ENCODE results near the gene ATRIP.

DNA sequence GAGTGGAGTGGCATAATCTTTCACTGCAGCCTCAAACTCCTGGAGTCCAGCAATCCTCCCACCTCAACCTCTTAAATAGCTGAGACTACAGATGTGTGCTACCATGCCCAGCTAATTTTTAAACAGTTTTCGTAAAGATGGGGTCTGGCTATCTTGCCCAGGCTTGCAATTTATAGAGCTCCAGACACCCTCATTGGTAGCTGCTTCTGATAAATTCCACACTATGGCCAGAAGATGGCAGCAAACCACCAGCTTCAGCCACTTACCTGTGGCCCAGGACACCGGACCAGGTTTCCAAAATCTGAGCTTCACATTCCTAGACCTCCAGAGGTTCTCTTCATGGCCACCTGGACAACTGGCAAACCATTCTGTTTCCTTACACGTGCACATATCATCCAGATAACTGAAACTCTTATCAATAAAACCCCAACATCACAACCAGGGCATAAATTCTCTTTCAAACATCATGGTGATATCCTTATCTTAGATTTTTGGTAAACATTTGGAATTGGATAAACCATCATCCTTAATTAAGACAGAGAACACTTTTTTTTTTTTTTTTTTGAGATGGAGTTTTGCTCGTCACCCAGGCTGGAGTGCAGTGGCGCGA lies 45.6 kb upstream of the ATRIP start:
- TF ChIP-seq EZH2phosphoT487 (IDR thresholded peaks at IDR 0.05; ENCODE audit: low read length), result no peak
- TF ChIP-seq, protein P1, sequence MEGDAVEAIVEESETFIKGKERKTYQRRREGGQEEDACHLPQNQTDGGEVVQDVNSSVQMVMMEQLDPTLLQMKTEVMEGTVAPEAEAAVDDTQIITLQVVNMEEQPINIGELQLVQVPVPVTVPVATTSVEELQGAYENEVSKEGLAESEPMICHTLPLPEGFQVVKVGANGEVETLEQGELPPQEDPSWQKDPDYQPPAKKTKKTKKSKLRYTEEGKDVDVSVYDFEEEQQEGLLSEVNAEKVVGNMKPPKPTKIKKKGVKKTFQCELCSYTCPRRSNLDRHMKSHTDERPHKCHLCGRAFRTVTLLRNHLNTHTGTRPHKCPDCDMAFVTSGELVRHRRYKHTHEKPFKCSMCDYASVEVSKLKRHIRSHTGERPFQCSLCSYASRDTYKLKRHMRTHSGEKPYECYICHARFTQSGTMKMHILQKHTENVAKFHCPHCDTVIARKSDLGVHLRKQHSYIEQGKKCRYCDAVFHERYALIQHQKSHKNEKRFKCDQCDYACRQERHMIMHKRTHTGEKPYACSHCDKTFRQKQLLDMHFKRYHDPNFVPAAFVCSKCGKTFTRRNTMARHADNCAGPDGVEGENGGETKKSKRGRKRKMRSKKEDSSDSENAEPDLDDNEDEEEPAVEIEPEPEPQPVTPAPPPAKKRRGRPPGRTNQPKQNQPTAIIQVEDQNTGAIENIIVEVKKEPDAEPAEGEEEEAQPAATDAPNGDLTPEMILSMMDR (IDR thresholded peaks at IDR 0.05; ENCODE audit: low read length), result peak; percentile 80
- TF ChIP-seq EZH2 (optimal IDR thresholded peaks at IDR 0.05; ENCODE audit: low read depth, low read length), result no peak

Data from MM.1S (cell line).